CD4-positive, alpha-beta memory T cell (primary cell): ENCODE measurements around the gene ALX3. TPM values are rescaled to one million over a fixed set of nuclear protein-coding genes. Genes with fewer than 3 reads are reported as not detected.

Experiments used
- CTCF ChIA-PET: fragments of 350-600 bp; sonication (Branson Sonifier 250); formaldehyde crosslinking; loops from one replicate; lab custom pipeline; 2021; ENCODE audit warnings: inconsistent platforms; ENCODE audit not compliant: partially characterized antibody; lab: Charles Lee
- POLR2A ChIA-PET: fragments of 350-600 bp; sonication (Branson Sonifier 250); formaldehyde crosslinking; loops from one replicate; lab custom pipeline; 2021; ENCODE audit not compliant: partially characterized antibody; lab: Charles Lee
- DNase-seq, 5 donors: peaks; one replicate each; pipeline versions ENCODE4 v3.0.0 to v3.0.0-alpha.2; 2020 to 2022; ENCODE audit warnings: mixed read lengths in 1 of 5
- H3K27ac ChIP-seq: one replicate; pipeline ENCODE4 v1.7.0; 2013; ENCODE audit warnings: low read depth, low read length
- H3K27me3 ChIP-seq: 2 replicates; pipeline ENCODE4 v1.7.0; 2013; ENCODE audit warnings: mild to moderate bottlenecking, low read length, moderate library complexity; ENCODE audit not compliant: insufficient read depth
- H3K36me3 ChIP-seq: 2 replicates; pipeline ENCODE4 v1.7.0; 2013; ENCODE audit warnings: mild to moderate bottlenecking, low read length, moderate library complexity; ENCODE audit not compliant: insufficient read depth
- H3K4me1 ChIP-seq: 2 replicates; pipeline ENCODE4 v1.7.0; 2013; ENCODE audit warnings: mild to moderate bottlenecking, low read length, moderate library complexity; ENCODE audit not compliant: insufficient read depth
- H3K4me3 ChIP-seq, 2 donors: one replicate each; pipeline ENCODE4 v1.7.0; 2013; ENCODE audit warnings: low read length in 2 of 2, mild to moderate bottlenecking in 1 of 2
- H3K9me3 ChIP-seq, 2 donors: one replicate each; pipeline ENCODE4 v1.7.0; 2013; ENCODE audit warnings: low read length in 2 of 2, control low read depth in 1 of 2; ENCODE audit not compliant: control insufficient read depth in 1 of 2
- H3K27ac Mint-ChIP-seq, 7 donors: one replicate each; pipeline ENCODE4 v1.8.0; 2020 to 2021; ENCODE audit warnings: mixed read lengths in 7 of 7, mild to moderate bottlenecking in 6 of 7, inconsistent platforms in 3 of 7, moderate library complexity in 3 of 7
- H3K27me3 Mint-ChIP-seq, 2 donors: one replicate each; pipeline ENCODE4 v1.8.0; 2020 to 2021; ENCODE audit warnings: mixed read lengths in 2 of 2
- H3K36me3 Mint-ChIP-seq, 2 donors: one replicate each; pipeline ENCODE4 v1.8.0; 2020 to 2021; ENCODE audit warnings: mixed read lengths in 2 of 2, inconsistent platforms in 1 of 2, mild to moderate bottlenecking in 1 of 2
- H3K4me1 Mint-ChIP-seq, 4 donors: one replicate each; pipeline ENCODE4 v1.8.0; 2020 to 2021; ENCODE audit warnings: mixed read lengths in 4 of 4, mild to moderate bottlenecking in 1 of 4
- H3K4me3 Mint-ChIP-seq, 8 donors: one replicate each; pipeline ENCODE4 v1.8.0; 2020 to 2021; ENCODE audit warnings: mixed read lengths in 8 of 8, mild to moderate bottlenecking in 7 of 8, moderate library complexity in 6 of 8, inconsistent platforms in 3 of 8
- H3K9me3 Mint-ChIP-seq, 8 donors: one replicate each; pipeline ENCODE4 v1.8.0; 2020 to 2021; ENCODE audit warnings: mixed read lengths in 8 of 8, mild to moderate bottlenecking in 5 of 8, inconsistent platforms in 3 of 8, moderate library complexity in 1 of 8
- intact Hi-C: fragments of 100-400 bp; cut with micrococcal nuclease; formaldehyde crosslinking; loops from one replicate; pipeline ENCODE4 v1.15.1; 2023
- polyA plus RNA-seq, 2 donors: library from polyadenylated mRNA; unstranded; fragments of 300-500 nt; fragmentation: Illumina TruSeq; gene quantifications; one replicate each; pipeline ENCODE4 v1.2.3, GENCODE V29; 2021
- total RNA-seq, 2 experiments: library from RNA; stranded (reverse); gene quantifications; one replicate each; pipeline ENCODE4 v1.2.3, GENCODE V29; 2021

Gene ALX3
- total and polyA plus RNA-seq, 4 experiments from 2014 or later = not detected

- CTCF ChIA-PET = interaction anchor here (0.8 to 4.0 kb wide), 4 partner anchors 10 to 68 kb away, joined by 3 to 14 read pairs (median 3); no protein-coding TSS in a partner anchor
- Mint-ChIP-seq H3K36me3 (no peaks in the 10 kb centered on the region), H3K27ac (no peak overlapping the region), H3K9me3 (no peaks in the 10 kb centered on the region), H3K4me1 (no peaks in the 10 kb centered on the region), H3K27me3 (peaks cover 7 to 9% of the 10 kb centered on the region in 2 donors), H3K4me3 (no peak overlapping the region)
- H3K27ac ChIP-seq = no peak overlapping the region
- H3K4me1 ChIP-seq = no peaks in the 10 kb centered on the region
- no peaks in the 10 kb centered on the region for H3K36me3 ChIP-seq
- POLR2A ChIA-PET = no interaction called here
- H3K27me3 ChIP-seq = no peaks in the 10 kb centered on the region
- intact Hi-C loops = no loop called here
- no peaks in the 10 kb centered on the region for H3K9me3 ChIP-seq
- no peak for DNase-seq
- H3K4me3 ChIP-seq = no peak overlapping the region
Measured at GRCh38 chr1:110098222-110099026, 28.0 kb upstream of the ALX3 start.

- POLR2A ChIA-PET = no interaction called here
- Histone ChIP-seq H3K27ac (no peak overlapping the region), H3K27me3 (no peaks in the 10 kb centered on the region), H3K36me3 (no peaks in the 10 kb centered on the region), H3K4me3 (no peak overlapping the region), H3K9me3 (no peaks in the 10 kb centered on the region), H3K4me1 (no peaks in the 10 kb centered on the region)
- intact Hi-C loops = no loop called here
- CTCF ChIA-PET = interaction anchor here (0.8 to 4.0 kb wide), 6 partner anchors 8 to 67 kb away, joined by 3 to 14 read pairs (median 4); no protein-coding TSS in a partner anchor
- Mint-ChIP-seq H3K9me3 (no peaks in the 10 kb centered on the region), H3K4me3 (no peak overlapping the region), H3K4me1 (no peaks in the 10 kb centered on the region), H3K27ac (no peak overlapping the region), H3K27me3 (peaks cover 7 to 9% of the 10 kb centered on the region in 2 donors), H3K36me3 (no peaks in the 10 kb centered on the region)
- DNase-seq = no peak
Measured at GRCh38 chr1:110097507-110098221, 27.2 kb upstream of the ALX3 start.

- no peak for DNase-seq
- Histone ChIP-seq H3K27ac (no peak overlapping the region), H3K27me3 (no peaks in the 10 kb centered on the region), H3K9me3 (no peaks in the 10 kb centered on the region), H3K4me3 (no peak overlapping the region), H3K36me3 (no peaks in the 10 kb centered on the region), H3K4me1 (no peaks in the 10 kb centered on the region)
- ChIA-PET CTCF (interaction anchor here (2.5 kb wide), 1 partner anchor 11 kb away, joined by 10 read pairs; no protein-coding TSS in a partner anchor), POLR2A (no interaction called here)
- no peak overlapping the region for H3K27ac Mint-ChIP-seq
- H3K36me3 Mint-ChIP-seq = no peaks in the 10 kb centered on the region
- intact Hi-C loops = no loop called here
- peaks cover 8 to 16% of the 10 kb centered on the region in 2 donors for H3K27me3 Mint-ChIP-seq
- no peak overlapping the region for H3K4me3 Mint-ChIP-seq
- no peaks in the 10 kb centered on the region for H3K4me1 Mint-ChIP-seq
- H3K9me3 Mint-ChIP-seq = peaks cover 0 to 2% (median 0%) of the 10 kb centered on the region in 8 donors
Measured at GRCh38 chr1:110094931-110095654, 24.6 kb upstream of the ALX3 start.

DNA sequence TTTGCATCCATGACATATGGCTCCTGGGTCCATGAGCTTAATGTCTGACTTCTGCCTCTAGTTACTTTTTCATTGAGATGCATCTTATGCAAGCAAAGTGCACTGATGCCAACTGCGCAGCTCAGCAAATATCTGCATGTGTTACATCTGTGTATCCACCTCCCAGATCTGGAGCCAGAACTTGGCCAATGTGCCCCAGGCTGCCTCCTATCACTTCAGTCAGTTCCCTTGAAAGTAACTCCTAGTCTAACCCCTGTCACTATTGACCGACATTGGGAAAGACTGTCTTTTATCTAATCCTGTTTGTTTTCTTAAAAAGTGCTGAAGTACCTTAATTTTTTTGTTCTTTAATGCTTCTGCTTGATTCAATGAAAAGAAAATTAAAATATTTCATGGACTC lies 22.5 kb upstream of the ALX3 start:
- Mint-ChIP-seq H3K4me3 (no peak overlapping the region), H3K9me3 (peaks cover 0 to 2% (median 0%) of the 10 kb centered on the region in 8 donors), H3K36me3 (no peaks in the 10 kb centered on the region), H3K4me1 (peaks cover 0 to 1% (median 0%) of the 10 kb centered on the region in 4 donors), H3K27me3 (peaks cover 11 to 22% of the 10 kb centered on the region in 2 donors), H3K27ac (no peak overlapping the region)
- Histone ChIP-seq H3K36me3 (no peaks in the 10 kb centered on the region), H3K27me3 (no peaks in the 10 kb centered on the region), H3K4me3 (no peak overlapping the region), H3K27ac (no peak overlapping the region), H3K4me1 (no peaks in the 10 kb centered on the region), H3K9me3 (no peaks in the 10 kb centered on the region)
- DNase-seq = no peak
- CTCF ChIA-PET = interaction anchor here (0.8 kb wide), 1 partner anchor 12 kb away, joined by 3 read pairs; no protein-coding TSS in a partner anchor
- POLR2A ChIA-PET = interaction anchor here (0.6 kb wide), 1 partner anchor 10 kb away, joined by 3 read pairs; no protein-coding TSS in a partner anchor
- intact Hi-C loops = no loop called here

- Mint-ChIP-seq H3K4me3 (no peak overlapping the region), H3K27ac (no peak overlapping the region), H3K4me1 (peaks cover 0 to 4% (median 1%) of the 10 kb centered on the region in 4 donors), H3K36me3 (no peaks in the 10 kb centered on the region), H3K9me3 (peaks cover 0 to 2% (median 0%) of the 10 kb centered on the region in 8 donors), H3K27me3 (peaks cover 13 to 27% of the 10 kb centered on the region in 2 donors)
- ChIA-PET CTCF (interaction anchor here (1.2 to 2.9 kb wide), 3 partner anchors 8 to 14 kb away, joined by 3 to 13 read pairs (median 5); no protein-coding TSS in a partner anchor), POLR2A (no interaction called here)
- DNase-seq = no peak
- intact Hi-C loops = no loop called here
- Histone ChIP-seq H3K4me3 (no peak overlapping the region), H3K36me3 (no peaks in the 10 kb centered on the region), H3K9me3 (no peaks in the 10 kb centered on the region), H3K27ac (no peak overlapping the region), H3K27me3 (no peaks in the 10 kb centered on the region), H3K4me1 (no peaks in the 10 kb centered on the region)
Measured at GRCh38 chr1:110091791-110092190, 21.3 kb upstream of the ALX3 start.

GRCh38 chr1:110091381-110091780 lies 20.9 kb upstream of the ALX3 start:
- Mint-ChIP-seq H3K4me3 (no peak overlapping the region), H3K27ac (no peak overlapping the region), H3K27me3 (peaks cover 16 to 31% of the 10 kb centered on the region in 2 donors), H3K9me3 (peaks cover 0 to 2% (median 0%) of the 10 kb centered on the region in 8 donors), H3K36me3 (no peaks in the 10 kb centered on the region), H3K4me1 (peaks cover 0 to 4% (median 1%) of the 10 kb centered on the region in 4 donors)
- intact Hi-C loops = no loop called here
- no peaks in the 10 kb centered on the region for H3K36me3 ChIP-seq
- no peaks in the 10 kb centered on the region for H3K4me1 ChIP-seq
- H3K4me3 ChIP-seq = no peak overlapping the region
- ChIA-PET CTCF (interaction anchor here (0.6 to 2.9 kb wide), 4 partner anchors 9 to 14 kb away, joined by 3 to 13 read pairs (median 4); no protein-coding TSS in a partner anchor), POLR2A (no interaction called here)
- H3K27ac ChIP-seq = no peak overlapping the region
- DNase-seq = no peak
- no peaks in the 10 kb centered on the region for H3K9me3 ChIP-seq
- H3K27me3 ChIP-seq = no peaks in the 10 kb centered on the region
